DMS153 treated with DMSO at 0.1 percent for 48 hours (cell line): ENCODE measurements around the gene ISM2.
"Not testable (repeated sequence)": the region's sequence is repeated elsewhere in the genome, so short reads cannot be mapped to it uniquely, and the experiment has no call there.

ENCODE experiments used
- DNase-seq: peaks from one replicate; lab custom pipeline; 2025; ENCODE audit not compliant: unreplicated experiment; lab: John Stamatoyannopoulos, UW

ISM2 gene

DNA sequence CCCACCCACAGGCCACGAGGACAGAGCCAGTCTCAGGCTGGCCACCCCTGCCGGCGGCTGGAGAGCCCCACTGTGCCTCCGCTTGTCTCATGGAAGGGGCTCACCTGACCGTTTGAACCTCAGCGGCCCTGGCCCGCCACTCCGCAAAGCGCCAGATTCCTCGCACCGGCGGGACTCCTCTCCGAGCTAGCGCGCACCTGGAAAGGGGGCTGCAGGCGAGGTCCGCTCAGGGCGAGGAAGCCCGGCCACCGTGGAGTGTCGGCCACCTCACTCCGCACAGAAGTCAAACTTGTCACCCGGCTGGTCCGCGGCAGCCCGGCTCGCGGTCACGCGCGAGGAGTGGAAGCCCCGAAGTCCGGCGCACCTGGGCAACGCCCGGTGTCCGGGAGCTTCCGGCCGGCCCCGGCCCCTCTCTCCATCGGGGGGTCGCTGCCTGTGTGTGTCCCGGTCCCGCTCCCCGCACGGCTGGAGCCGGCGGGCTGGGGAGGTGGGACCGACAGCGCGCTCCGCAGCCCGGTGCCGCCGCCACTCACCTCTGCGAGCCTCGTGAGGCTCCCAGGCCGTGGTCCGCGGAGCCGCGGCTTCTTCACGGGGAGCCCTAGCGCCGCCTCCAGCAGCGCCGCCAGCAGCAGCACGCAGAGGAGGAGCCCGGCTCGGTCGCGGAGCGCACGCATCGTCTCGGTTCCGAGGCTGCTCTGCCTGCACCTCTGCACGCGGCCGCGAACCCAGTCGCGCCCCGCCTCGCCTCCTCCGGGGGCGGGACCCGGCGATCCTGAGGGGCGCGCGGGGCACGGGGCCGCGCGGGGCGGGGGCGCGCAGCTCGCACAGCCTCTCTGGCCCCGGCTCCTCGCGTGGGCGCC lies at the start of gene ISM2:
ISM2 (minus strand) TSS at position 697 of the 860 bp plus-strand sequence; CDS start at position 674, 23 bp downstream.
- DNase-seq = no peak

DNA sequence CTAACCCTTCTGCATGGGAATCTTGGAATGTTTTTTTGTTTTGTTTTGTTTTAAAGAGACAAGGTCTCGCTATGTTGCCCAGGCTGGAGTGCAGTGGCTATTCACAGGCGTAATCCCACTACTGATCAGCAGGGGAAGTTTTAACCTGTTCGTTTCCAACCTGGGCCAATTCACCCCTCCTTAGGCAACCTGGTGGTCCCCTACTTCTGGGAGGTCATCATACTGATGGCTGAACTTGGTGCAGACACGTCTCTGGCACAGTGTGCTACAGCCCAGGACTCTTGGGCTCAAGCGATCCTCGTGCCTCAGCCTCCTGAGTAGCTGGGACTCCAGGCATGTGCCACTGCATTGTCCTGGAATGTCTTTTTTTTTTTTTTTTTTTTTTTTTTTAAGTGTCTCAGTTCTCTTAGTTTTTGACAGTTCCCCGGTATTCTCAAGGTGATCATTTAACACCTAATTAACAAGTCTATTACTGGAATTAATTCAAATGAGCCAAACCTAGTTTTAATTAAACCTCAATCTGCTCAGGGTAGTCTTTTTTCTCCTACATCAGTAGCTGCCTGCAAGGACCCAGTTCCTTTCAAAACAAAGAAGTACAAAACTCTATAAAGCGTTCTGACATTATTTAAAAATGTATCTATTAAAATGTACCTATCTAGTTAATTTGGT lies 49.0 kb upstream of the ISM2 start:
- DNase-seq = no peak

- DNase-seq = not testable (repeated sequence)
These were observed 46.6 kb upstream of the ISM2 start for GRCh38 chr14:77545171-77545570.

GRCh38 chr14:77544571-77544970 lies 46.0 kb upstream of the ISM2 start:
- DNase-seq = no peak

DNA sequence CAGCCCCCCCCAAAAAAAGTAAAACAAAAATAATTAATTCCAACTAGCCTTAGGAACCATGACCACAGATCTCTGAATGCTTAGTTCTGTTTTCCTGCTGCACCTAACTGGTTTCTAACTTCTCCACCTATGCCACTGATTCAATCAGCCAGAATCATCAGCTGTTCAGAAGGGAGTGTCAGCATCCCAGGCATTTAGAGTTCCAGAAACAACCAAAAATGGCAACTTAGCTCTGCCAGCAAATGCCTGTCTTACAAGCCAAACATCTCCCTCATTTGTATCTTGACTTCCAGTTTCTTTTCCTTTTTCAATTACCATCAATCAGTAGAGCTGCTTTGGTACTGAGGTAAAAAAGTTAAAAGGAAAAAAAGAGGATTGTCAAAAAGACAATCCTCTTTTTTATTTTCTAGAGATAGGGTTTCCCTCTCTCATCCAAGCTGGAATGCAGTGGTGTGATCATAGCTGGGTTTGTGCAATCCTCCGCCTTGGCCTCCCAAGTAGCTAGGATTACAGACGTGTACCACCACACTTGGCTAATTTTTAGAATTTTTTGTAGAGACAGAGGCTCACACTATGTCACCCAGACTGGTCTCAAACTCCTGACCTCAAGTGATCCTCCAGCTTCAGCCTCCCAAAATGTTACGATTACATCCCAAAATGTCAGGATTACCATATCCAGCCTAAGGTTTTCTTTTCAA lies 45.2 kb upstream of the ISM2 start:
- no peak for DNase-seq

DNA sequence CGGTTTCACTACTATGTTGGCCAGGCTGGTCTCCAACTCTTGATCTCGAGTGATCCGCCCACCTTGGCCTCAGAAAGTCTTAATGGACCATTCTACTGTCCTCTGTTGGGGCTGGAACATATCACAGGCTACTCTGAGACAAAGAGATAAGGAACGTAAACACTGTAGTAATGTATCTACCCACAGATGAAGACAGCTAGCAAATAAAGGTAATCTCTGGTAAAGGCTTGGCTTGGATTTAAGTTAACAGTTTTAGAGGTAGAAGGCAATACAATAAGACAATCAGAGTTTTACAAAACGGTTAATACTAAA lies 44.6 kb upstream of the ISM2 start:
- no peak for DNase-seq

DNA sequence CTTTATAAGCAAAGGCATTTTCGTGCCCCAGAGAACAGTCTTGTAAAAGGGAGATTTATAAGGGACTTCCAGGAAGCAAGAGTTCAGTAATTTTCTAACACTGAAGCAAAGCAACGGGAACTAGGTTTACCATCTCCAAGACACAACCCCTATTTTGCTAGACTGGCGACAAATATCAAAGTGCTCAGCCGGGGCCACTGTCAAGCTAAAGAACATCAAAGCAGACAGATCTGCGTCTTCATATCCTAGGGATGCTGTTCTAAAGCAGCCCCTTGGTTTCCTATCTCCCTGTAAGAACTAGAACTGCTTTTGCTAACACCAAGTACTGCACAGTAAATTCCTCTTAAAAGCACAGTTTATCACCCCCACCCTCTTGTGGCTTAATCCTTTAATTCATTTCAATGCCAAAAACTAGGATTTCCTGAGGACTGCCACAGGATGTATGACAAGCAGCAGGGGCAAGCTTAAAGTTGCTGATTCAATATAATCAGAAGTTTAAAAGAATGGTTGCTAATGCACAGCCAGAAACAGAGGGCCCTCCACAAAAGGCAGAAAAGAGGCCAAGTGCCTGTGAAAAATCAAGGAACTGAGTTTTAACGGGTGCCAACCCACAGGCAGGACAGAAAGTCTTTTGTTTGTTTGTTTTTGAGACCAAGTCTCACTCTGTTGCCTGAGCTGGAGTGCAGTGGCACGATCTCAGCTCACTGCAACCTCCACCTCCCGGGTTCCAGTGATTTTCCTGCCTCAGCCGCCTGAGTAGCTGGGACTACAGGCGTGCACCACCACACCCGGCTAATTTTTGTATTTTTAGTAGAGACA lies 44.0 kb upstream of the ISM2 start:
- DNase-seq = no peak

DNA sequence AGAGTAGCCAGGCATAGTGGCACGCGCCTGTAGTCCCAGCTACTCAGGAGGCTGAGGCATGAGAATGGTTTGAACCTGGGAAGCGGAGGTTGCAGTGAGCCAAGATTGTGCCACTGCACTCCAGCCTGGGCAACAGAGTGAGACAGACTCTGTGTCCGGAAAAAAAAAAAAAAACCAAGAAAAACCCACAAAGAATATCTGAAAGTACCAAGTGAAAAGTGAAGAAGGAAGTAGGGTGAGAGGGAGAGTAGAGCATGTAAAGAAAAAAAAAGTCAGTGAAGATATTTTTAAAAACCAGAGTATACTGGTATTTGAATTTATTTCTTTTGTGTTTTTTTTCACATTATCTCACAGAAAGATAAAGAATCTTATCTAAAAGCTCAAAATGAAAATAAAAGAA lies 43.3 kb upstream of the ISM2 start:
- no peak for DNase-seq

DNA sequence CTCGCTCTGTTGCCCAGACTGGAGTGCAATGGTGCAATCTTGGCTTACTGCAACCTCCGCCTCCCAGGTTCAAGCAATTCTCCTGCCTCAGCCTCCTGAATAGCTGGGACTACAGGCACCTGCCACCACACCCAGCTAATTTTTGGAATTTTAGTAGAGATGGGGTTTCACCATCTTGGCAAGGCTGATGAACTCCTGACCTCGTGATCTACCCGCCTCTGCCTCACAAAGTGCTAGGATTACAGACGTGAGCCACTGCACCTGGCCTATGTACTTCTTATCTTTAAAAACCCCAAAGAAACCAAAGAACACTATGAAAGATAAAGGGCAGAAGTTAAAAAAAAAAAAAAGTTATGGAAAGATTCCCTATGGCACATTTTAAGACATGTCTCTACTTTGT lies 38.3 kb upstream of the ISM2 start:
- not testable (repeated sequence) for DNase-seq

DNA sequence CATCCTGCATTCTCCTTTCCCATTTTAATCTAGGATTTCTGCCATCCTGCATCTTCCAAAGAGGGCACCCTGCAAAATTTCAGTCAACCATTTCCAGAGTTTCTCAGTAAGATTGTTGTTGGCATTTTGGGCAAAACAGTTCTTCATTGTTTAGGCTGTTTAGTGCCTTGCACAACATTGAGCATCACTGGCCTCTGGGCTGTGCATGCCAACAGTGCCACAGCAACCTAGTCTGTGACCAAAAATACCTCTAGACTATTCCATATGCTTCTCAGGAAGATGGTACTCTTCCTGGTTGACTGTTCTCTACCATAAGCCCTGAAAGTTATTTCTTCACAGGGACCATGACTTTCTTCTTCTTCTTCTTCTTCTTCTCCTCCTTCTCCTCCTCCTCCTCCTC lies 32.5 kb upstream of the ISM2 start:
- no peak for DNase-seq

DNA sequence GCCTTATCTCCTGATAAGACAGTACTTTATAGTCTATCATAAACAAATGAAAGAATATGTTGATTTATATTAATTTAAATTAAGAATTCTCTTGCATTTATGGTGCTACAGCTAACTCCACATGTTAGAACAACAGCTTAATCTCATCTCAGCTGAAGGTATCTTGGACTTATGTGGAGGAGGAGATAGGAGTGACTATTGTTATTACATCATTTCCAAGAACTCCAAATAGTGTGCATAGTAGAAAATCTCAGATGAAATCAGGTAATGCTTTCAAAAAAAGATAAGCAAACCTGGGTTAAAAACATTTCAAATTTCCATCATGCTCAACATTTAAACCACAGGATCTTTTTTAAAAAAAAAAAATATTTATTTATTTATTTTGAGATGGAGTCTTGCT lies 31.3 kb upstream of the ISM2 start:
- no peak for DNase-seq

- DNase-seq = no peak
These were observed 30.6 kb upstream of the ISM2 start for GRCh38 chr14:77529213-77529612.

GRCh38 chr14:77528701-77529100 lies 30.1 kb upstream of the ISM2 start:
- not testable (repeated sequence) for DNase-seq

GRCh38 chr14:77526266-77526665 lies 27.6 kb upstream of the ISM2 start:
- no peak for DNase-seq

DNA sequence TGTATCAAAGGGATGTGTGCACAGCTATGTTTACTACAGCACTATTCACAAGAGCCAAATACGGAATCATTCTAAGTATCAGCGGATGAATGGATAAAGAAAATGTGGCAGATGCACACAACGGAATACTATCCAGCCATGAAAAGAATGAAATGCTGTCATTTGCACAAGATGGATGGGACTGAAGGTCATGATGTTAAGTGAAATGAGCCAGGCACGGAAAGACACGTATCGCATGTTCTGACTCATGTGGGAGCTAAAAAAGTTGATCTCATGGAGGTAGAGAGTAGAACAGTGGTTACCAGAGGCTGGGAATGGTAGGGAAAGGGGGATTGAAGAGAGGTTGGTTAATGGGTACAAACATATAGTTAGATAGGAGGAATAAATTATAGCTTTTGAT lies 25.9 kb upstream of the ISM2 start:
- DNase-seq = no peak

GRCh38 chr14:77523109-77523508 lies 24.5 kb upstream of the ISM2 start:
- DNase-seq = no peak

GRCh38 chr14:77520555-77520954 lies 21.9 kb upstream of the ISM2 start:
- DNase-seq = no peak

GRCh38 chr14:77516126-77516525 lies 17.5 kb upstream of the ISM2 start:
- DNase-seq = no peak

DNA sequence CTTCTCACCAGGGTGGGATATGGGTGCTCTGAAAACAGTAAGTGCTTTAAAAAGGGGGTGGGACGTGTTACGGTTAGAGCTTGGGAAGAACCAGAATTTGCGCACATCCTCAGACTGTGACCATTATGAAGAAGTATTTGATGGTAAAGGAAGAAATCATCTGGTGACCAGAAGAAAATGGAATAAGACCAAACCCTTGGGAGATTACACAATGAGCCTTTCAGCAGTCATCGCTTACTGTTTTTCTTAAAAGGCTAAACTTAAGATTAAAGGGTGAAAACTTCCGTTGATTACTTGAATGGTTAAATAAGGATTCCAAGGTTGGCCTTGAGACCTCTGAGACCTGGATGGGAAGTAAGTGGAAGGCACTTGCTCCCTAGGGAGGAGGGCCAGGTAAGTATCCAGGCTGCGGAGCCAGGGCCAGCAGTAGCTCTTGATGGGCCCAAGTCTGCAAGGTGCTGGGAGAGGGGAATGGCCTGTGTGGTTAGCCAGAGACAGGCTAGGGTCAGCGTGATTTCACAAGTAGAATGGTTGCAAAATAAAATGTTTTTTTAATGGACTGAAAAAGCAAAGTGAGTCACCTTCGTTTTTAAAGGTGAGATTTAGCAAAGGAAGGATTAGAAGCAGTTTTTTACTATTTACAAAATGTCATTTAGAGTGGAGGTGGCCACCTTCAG lies 13.0 kb upstream of the ISM2 start:
- no peak for DNase-seq

GRCh38 chr14:77509366-77509765 lies 10.8 kb upstream of the ISM2 start:
- no peak for DNase-seq

- DNase-seq = no peak
These were observed 10.3 kb upstream of the ISM2 start for GRCh38 chr14:77508876-77509275.
